HG03280 (cell line): ENCODE data around the gene TCF7L2.
"Not testable (repeated sequence)": the region's sequence is repeated elsewhere in the genome, so short reads cannot be mapped to it uniquely, and the experiment has no call there.

ENCODE experiments used
- ATAC-seq: cut with Tn5 transposase; IDR thresholded peaks from one replicate; pipeline ENCODE4 v1.9.1; 2021; ENCODE audit warnings: mild to moderate bottlenecking, moderate library complexity; ENCODE audit not compliant: unreplicated experiment

Gene TCF7L2

DNA sequence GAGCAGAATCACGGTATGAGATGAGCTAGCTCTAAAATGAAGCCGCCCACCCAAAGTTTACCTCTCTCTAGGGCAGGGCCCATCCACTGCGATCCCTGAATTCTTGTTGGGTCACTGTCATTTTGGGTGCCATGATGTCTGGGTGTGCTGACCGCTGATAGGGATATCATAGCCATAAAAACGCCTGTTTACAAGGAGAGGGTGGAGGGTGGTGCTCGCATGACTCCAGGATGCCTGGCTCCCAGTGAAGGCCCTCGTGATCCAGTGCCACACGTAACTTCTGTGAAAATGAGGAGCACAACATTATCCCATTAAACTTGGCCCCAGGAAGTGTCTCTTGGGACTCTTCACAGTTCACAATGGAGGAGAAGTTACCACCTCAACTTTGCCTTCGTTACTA lies 139.5 kb downstream of the TCF7L2 start:
- ATAC-seq: no peak

- ATAC-seq: no peak
Measured at GRCh38 chr10:113091920-113092319, 141.9 kb downstream of the TCF7L2 start.

DNA sequence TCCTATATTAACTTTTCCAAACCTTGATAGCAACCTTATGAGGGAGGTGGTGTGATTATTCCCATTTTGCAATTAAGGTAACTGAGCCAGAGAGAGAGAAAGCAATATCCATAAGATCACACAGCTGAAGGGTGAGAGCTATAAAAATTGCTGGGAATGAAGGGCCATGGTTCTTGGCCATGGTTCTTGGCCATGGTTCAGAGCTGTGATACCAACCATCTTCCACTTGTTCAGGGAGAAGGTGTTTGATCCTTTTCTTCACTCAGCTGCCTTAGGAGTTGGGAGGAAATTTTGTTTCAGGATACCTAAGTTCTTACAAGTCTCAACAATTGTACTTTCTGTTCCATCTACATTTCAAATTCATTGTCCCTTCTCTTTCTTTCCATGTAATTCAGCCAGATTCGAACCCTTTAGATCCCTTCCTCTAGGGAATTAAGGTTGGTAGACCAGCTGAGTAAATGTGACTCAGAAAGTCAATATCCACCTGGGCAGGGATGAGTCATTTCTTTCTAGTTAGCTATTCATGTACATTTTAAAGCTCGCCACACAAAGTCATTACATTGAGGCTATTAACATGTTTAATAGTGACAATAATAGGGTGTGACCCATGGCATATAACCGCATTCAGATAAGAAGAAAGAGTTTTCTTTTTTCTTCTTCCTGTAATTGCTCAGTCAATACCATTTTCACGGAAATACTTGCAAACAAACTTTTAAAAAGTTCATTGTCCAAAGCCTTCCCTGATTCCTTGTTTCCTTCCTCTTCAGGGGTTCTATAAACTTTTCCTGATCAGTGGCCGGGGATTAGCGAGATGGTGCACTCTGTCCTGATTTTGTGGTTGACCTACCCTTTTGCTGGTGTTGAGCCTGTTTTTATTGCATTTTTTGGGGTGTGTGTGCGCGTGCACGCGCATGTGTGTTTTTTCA lies 143.4 kb downstream of the TCF7L2 start:
- ATAC-seq: peak; percentile 45

GRCh38 chr10:113094114-113094486 lies 144.1 kb downstream of the TCF7L2 start:
- no peak for ATAC-seq

DNA sequence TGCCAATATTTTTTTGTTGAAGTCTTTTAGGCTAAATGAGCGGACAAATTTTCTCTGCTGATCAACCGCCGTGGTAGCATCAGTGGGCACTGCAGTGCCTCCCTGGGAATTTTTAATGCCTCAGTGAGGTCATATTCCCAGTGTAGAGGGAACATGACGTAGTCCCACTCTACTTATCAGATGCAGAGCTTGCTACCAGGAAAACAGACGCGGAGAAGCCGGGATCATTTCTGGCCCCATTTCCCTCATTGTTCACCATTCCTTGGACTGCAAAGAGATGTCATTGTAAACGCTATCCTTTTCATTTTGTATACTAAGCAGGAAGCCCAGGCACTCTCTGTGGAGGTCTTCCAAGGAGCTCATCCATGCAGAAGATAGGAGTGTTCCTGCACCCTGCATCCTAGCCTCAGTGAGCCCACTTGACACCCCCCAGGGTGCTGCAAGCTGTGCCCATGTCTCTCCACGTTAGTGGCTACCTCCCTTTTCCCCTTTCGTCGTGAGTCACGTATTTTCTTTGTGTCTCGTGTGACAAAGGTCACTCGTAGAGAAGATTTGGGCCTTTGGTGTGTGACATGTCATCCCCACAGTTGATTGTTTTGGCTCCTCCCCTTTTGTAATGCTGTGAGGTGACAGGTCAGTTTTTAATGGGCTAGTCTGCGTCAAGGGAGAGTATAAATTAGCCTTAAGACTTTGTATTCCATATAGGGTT lies 145.5 kb downstream of the TCF7L2 start:
- ATAC-seq: no peak

GRCh38 chr10:113096128-113096996 lies 146.3 kb downstream of the TCF7L2 start:
- ATAC-seq: no peak

DNA sequence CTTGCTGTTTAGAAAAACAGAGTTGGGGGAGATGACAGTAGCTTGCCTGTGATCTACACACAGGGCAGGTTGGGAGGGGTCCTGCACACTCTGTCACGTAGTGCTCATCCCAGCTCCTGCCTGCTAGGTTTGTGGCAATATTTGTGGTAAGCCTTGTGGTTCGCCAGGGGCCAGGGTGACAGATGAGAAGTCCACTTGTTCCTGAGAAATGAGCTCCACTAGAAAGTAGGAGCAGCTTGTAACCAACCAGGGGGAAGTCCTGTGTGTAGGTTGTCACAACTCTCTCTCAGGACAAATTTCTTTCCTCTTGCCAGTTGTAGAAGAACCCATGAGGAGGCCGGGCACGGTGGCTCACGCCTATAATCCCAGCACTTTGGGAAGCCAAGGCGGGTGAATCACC lies 147.0 kb downstream of the TCF7L2 start:
- ATAC-seq: no peak

GRCh38 chr10:113099431-113100183 lies 149.6 kb downstream of the TCF7L2 start:
- no peak for ATAC-seq

DNA sequence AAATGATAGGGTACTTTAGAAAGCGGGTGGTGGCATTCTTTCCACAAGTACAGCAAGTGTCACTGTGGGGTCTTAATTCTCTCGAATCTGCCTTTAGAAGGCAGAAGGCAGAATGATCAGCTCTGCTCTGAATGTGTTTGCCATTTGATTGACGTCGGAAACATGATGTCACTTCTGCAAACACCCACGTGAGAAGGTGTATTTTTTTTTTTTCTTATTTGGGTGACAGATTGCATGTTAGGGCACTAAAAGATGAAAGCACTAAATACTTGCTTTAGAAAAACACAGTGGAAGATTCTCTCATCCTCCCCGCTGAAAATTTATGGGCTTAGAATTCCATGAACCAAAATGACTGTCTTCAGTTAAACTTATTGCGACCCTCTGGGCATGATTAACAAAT lies 150.2 kb downstream of the TCF7L2 start:
- ATAC-seq: no peak

DNA sequence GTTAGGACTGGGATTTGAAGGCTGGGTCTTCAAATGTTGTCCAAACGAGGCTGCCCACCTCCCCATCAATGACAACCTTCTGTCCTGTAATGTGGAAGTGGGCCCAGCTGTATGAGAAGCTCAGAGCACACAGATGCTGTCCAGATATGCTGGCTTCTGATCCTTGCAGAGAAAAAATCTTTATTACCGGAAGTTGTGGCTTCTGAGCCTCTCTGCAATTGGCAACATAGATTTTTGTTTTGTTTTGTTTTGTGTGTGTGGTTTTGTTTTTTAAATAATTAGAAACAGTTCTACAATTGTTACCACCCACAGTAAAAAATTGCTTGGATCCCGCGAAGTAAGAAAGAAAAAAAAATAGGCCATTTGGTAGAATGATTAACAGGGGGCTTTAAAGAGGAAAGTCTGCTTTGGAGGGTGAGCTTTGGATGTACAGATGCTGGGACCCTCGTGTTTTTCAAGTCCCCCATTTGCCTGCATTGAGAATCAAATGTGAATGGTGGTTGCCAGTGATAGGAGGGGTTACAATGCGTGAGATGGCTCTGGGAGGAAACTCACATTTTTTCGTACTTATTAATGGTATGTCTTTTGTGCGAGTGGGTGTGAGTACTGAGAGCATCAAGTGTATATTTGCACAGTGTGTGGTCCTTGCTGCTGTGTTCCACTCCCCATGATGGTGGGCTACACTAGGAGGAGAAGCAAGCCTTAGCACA lies 153.2 kb downstream of the TCF7L2 start:
- no peak for ATAC-seq

- no peak for ATAC-seq
Measured at GRCh38 chr10:113104047-113104446, 154.0 kb downstream of the TCF7L2 start.

GRCh38 chr10:113108194-113108835 lies 158.3 kb downstream of the TCF7L2 start:
- ATAC-seq: no peak

- no peak for ATAC-seq
Measured at GRCh38 chr10:113108948-113109347, 158.9 kb downstream of the TCF7L2 start.

GRCh38 chr10:113109482-113109881 lies 159.4 kb downstream of the TCF7L2 start:
- not testable (repeated sequence) for ATAC-seq

GRCh38 chr10:113111260-113111659 lies 161.2 kb downstream of the TCF7L2 start:
- ATAC-seq: no peak

- ATAC-seq: no peak
Measured at GRCh38 chr10:113111900-113112853, 162.1 kb downstream of the TCF7L2 start.

DNA sequence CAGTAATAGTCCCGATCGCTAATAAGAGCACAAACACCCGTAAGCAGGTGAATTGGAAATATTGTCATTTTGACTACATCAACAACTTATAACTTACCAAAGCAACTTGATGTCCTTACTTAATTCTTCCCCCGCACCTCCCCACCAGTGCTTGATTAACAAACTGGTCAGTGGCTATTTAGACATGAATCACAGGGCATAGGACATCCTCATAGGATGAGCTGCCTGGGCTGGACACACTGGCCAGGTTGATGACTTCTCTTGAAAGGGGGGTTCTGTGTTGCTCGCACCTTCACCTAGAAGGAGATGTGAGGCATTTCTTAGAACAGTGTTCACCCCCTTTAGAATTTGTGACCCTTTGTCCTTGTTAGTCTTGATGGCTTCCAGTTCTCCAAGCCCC lies 163.2 kb downstream of the TCF7L2 start:
- ATAC-seq: no peak

DNA sequence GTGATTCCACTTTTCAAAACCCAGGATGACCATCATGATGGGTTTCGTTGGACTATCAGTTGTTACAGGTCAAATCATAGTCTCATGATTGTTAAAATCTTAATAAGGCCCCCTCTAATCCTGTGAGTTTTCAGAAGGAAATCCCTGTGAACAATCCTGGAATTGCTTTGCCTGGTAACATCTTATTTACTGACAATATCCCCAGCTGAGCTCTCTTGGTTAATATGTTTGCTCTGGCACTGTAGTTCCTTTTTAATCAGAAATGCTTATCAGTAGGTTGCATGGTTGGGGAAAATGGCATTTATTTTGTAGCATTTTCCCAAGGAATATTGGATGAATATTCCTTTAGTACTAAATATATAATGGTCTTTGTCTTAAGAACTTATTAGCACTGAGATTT lies 163.9 kb downstream of the TCF7L2 start:
- ATAC-seq: no peak
